ENCODE measurements around the gene DERL2. TPM values are rescaled to one million over a fixed set of nuclear protein-coding genes. Genes with fewer than 3 reads are reported as not detected.

Gene DERL2
- total and polyA plus RNA-seq, 2 of the 4 experiments (the other 2 are of a cell fraction), result 27.4 to 44.2 TPM

- peak; percentile 94 for TF ChIP-seq MXI1 (IDR thresholded peaks at IDR 0.05; ENCODE audit: borderline replicate concordance, low read depth, low read length)
- TF ChIP-seq CHD1 (IDR thresholded peaks at IDR 0.05; ENCODE audit: low read depth, low read length), result no peak
- no peak; the same call in 1 of the 2 replicates for TF ChIP-seq FOS (IDR thresholded peaks at IDR 0.05; ENCODE audit: low read depth, low read length)
Observed at GRCh38 chr17:5486206-5487124, 487 bp upstream of the DERL2 start, which contains the start of gene MIS12 (continued).

GRCh38 chr17:5481451-5481850 is 4.5 kb downstream of the DERL2 start:
- ChIA-PET CTCF (no interaction called here), POLR2A (ENCODE audit: unreplicated experiment) (no interaction called here)
- Histone ChIP-seq H4K8ac (ENCODE audit: low read depth in 2 of 2, low read length in 2 of 2) (no peak overlapping the region), H4K91ac (ENCODE audit: insufficient read depth, low read depth, low read length) (no peak overlapping the region), H4K20me1 (ENCODE audit: insufficient read depth, low read length) (peaks cover 2% of the 10 kb centered on the region), H3K27me3 (ENCODE audit: control insufficient read depth, insufficient read depth, low read length) (no peaks in the 10 kb centered on the region), H3K9me1 (ENCODE audit: insufficient read depth, low read length) (0 out of 2 replicates have a peak, but pooled peaks cover 2% of the 10 kb centered on the region), H3K27ac (ENCODE audit: insufficient read depth, low read length) (no peak overlapping the region), H2BK5ac (ENCODE audit: low read depth, low read length, poor library complexity, severe bottlenecking) (no peak overlapping the region), H3K4me2 (ENCODE audit: low read depth, low read length) (no peak overlapping the region), H4K5ac (ENCODE audit: low read depth, low read length) (no peak overlapping the region), H2AFZ (replicated peaks; ENCODE audit: low read length, poor library complexity) (no peak overlapping the region), H3K14ac (replicated peaks; ENCODE audit: low read depth, low read length) (no peak overlapping the region), H3K4me3 (ENCODE audit: insufficient read depth, low read depth, low read length) (no peak overlapping the region), H2BK20ac (ENCODE audit: low read depth, low read length) (no peak overlapping the region), H2BK15ac (ENCODE audit: low read depth, low read length) (no peak overlapping the region), H2BK120ac (ENCODE audit: low read depth, low read length) (no peak overlapping the region), H2AK5ac (ENCODE audit: low read depth, low read length) (no peak overlapping the region), H3K4ac (ENCODE audit: low read depth, low read length) (no peak overlapping the region), H3K56ac (ENCODE audit: extremely low read depth, insufficient read depth, low read length) (no peak overlapping the region), H3K18ac (ENCODE audit: low read depth, low read length) (no peak overlapping the region), H3K23ac (ENCODE audit: low read depth, low read length) (no peak overlapping the region), H3K9me3 (ENCODE audit: control insufficient read depth, insufficient read depth, low read length) (no peaks in the 10 kb centered on the region), H3K4me1 (ENCODE audit: control insufficient read depth, insufficient read depth, low read length) (no peaks in the 10 kb centered on the region), H3K79me1 (ENCODE audit: low read depth in 1 of 2, low read length in 2 of 2) (peaks cover 42 to 62% of the 10 kb centered on the region in 2 experiments), H3K9ac (ENCODE audit: low read depth, low read length) (no peak overlapping the region), H3K36me3 (ENCODE audit: control insufficient read depth, insufficient read depth, low read length) (peaks cover 42% of the 10 kb centered on the region), H2AK9ac (replicated peaks; ENCODE audit: low read depth, low read length, poor library complexity) (no peak overlapping the region)
- BruUV-seq (replicated peaks), result no TSS peak
- DNase-seq (no peak), ATAC-seq (ENCODE audit: low read depth) (no peak)
- 100% methylated on average over 4 of the region's 4 CpGs; no CpG with 5 or more reads in 1 of the 2 experiments for WGBS, 2 experiments (ENCODE audit: extremely low coverage in 2 of 2, insufficient read length in 1 of 2)
- dilution Hi-C loops (cut with HindIII; ENCODE audit: low sequenced_read_pairs, unreplicated experiment) (no loop called here), in situ Hi-C loops (cut with MboI; ENCODE audit: low sequenced_read_pairs) (no loop called here), intact Hi-C loops (cut with micrococcal nuclease) (no loop called here)
- TF ChIP-seq RFX5 (IDR thresholded peaks at IDR 0.05; ENCODE audit: low read depth, low read length), result no peak

Data from IMR-90 (cell line).